Neuronal stem cell (in vitro differentiated cells): ENCODE data around the gene KBTBD13. TPM values are rescaled to one million over a fixed set of nuclear protein-coding genes. Genes with fewer than 3 reads are reported as not detected.

ENCODE experiments used
- DNase-seq: peaks from one replicate; pipeline ENCODE4 v3.0.0-alpha.2; 2013; ENCODE audit warnings: low spot score
- H2AFZ ChIP-seq: one replicate; pipeline ENCODE4 v1.6.1; 2013; ENCODE audit warnings: mild to moderate bottlenecking, low read length, inconsistent platforms
- H2AK5ac ChIP-seq: 2 replicates; pipeline ENCODE4 v1.6.1; 2013; ENCODE audit warnings: low read depth, mild to moderate bottlenecking, inconsistent platforms, low read length, moderate library complexity, mixed read lengths
- H2BK120ac ChIP-seq: 2 replicates; pipeline ENCODE4 v1.6.1; 2013; ENCODE audit warnings: low read depth, mild to moderate bottlenecking, inconsistent platforms, low read length, moderate library complexity, mixed read lengths
- H2BK12ac ChIP-seq: one replicate; pipeline ENCODE4 v1.6.1; 2013; ENCODE audit warnings: low read length, inconsistent platforms
- H2BK15ac ChIP-seq: 2 replicates; pipeline ENCODE4 v1.6.1; 2013; ENCODE audit warnings: mild to moderate bottlenecking, low read length, inconsistent platforms, mixed read lengths
- H2BK5ac ChIP-seq: one replicate; pipeline ENCODE4 v1.6.1; 2013; ENCODE audit warnings: inconsistent platforms, mild to moderate bottlenecking, low read length, moderate library complexity
- H3K14ac ChIP-seq: one replicate; pipeline ENCODE4 v1.6.1; 2013; ENCODE audit warnings: low read length, inconsistent platforms
- H3K18ac ChIP-seq: 2 replicates; pipeline ENCODE4 v1.6.1; 2013; ENCODE audit warnings: low read length, inconsistent platforms
- H3K23ac ChIP-seq: 2 replicates; pipeline ENCODE4 v1.6.1; 2013; ENCODE audit warnings: low read depth, mild to moderate bottlenecking, mixed read lengths, low read length, inconsistent platforms; ENCODE audit not compliant: poor library complexity
- H3K27ac ChIP-seq: replicated peaks from 3 replicates; pipeline ENCODE4 v1.5.1; 2013; ENCODE audit warnings: low read length, inconsistent platforms
- H3K27me3 ChIP-seq, 3 experiments: 2 replicates each; pipeline ENCODE4 v1.6.1; 2013; ENCODE audit warnings: low read length in 3 of 3, mild to moderate bottlenecking in 2 of 3, inconsistent platforms in 1 of 3, low read depth in 1 of 3, mixed read lengths in 1 of 3, moderate library complexity in 1 of 3; ENCODE audit not compliant: control insufficient read depth in 3 of 3, insufficient read depth in 3 of 3
- H3K36me3 ChIP-seq, 2 donors: replicated peaks in 1 of 2; 2 replicates each; pipeline ENCODE4 v1.6.1; 2013; ENCODE audit warnings: low read length in 2 of 2; ENCODE audit not compliant: control insufficient read depth in 2 of 2, insufficient read depth in 2 of 2
- H3K4ac ChIP-seq: 2 replicates; pipeline ENCODE4 v1.6.1; 2013; ENCODE audit warnings: inconsistent platforms, mild to moderate bottlenecking, low read length, moderate library complexity
- H3K4me1 ChIP-seq, 2 donors: 1 replicate in 1 of 2; 2 replicates in 1 of 2; pipeline ENCODE4 v1.6.1; 2013; ENCODE audit warnings: low read length in 2 of 2, low read depth in 1 of 2; ENCODE audit not compliant: control insufficient read depth in 2 of 2, insufficient read depth in 1 of 2
- H3K4me2 ChIP-seq: one replicate; pipeline ENCODE4 v1.6.1; 2013; ENCODE audit warnings: mild to moderate bottlenecking, low read length, inconsistent platforms; ENCODE audit not compliant: insufficient read depth, poor library complexity, severe bottlenecking
- H3K4me3 ChIP-seq, 2 donors: 2 replicates each; pipeline ENCODE4 v1.5.1; 2013; ENCODE audit warnings: low read length in 2 of 2, mild to moderate bottlenecking in 2 of 2, inconsistent platforms in 1 of 2, moderate library complexity in 1 of 2
- H3K79me1 ChIP-seq: one replicate; pipeline ENCODE4 v1.6.1; 2013; ENCODE audit warnings: low read depth, mild to moderate bottlenecking, inconsistent platforms, low read length, moderate library complexity
- H3K9ac ChIP-seq: one replicate; pipeline ENCODE4 v1.6.1; 2013; ENCODE audit warnings: mild to moderate bottlenecking, low read depth, low read length, inconsistent platforms; ENCODE audit not compliant: poor library complexity
- H3K9me3 ChIP-seq, 2 donors: replicated peaks in 1 of 2; 2 replicates each; pipeline versions ENCODE3 to v1.6.1; 2013; ENCODE audit warnings: low read length in 2 of 2, mild to moderate bottlenecking in 2 of 2, inconsistent platforms in 1 of 2, low read depth in 1 of 2, mixed read lengths in 1 of 2, moderate library complexity in 1 of 2; ENCODE audit not compliant: control insufficient read depth in 2 of 2, insufficient read depth in 1 of 2
- H4K8ac ChIP-seq: one replicate; pipeline ENCODE4 v1.6.1; 2013; ENCODE audit warnings: low read depth, mild to moderate bottlenecking, inconsistent platforms, low read length, moderate library complexity
- H4K91ac ChIP-seq: one replicate; pipeline ENCODE4 v1.6.1; 2013; ENCODE audit warnings: low read length, low read depth, mild to moderate bottlenecking, inconsistent platforms; ENCODE audit not compliant: poor library complexity
- WGBS, 2 donors: extraction: QIAGEN DNeasy Blood & Tissue Kit; methylation state at CpG; one replicate each; pipeline ENCODE4 v1.1.7; 2013; ENCODE audit warnings: missing lambda C conversion rate in 2 of 2, mixed read lengths in 1 of 2; ENCODE audit not compliant: insufficient read length in 2 of 2, insufficient replicate concordance in 1 of 2; ENCODE audit errors: extremely low coverage in 2 of 2; 5-methylcytosine and 5-hydroxymethylcytosine counted together
- small RNA-seq: library from polyadenylated mRNA; stranded (forward); fragments of <200 nt; extraction: miRNeasy Mini kit (QIAGEN cat#:217004); gene quantifications from one replicate; pipeline ENCODE3, GENCODE V24; 2013; ENCODE audit not compliant: insufficient read depth

The KBTBD13 gene

DNA sequence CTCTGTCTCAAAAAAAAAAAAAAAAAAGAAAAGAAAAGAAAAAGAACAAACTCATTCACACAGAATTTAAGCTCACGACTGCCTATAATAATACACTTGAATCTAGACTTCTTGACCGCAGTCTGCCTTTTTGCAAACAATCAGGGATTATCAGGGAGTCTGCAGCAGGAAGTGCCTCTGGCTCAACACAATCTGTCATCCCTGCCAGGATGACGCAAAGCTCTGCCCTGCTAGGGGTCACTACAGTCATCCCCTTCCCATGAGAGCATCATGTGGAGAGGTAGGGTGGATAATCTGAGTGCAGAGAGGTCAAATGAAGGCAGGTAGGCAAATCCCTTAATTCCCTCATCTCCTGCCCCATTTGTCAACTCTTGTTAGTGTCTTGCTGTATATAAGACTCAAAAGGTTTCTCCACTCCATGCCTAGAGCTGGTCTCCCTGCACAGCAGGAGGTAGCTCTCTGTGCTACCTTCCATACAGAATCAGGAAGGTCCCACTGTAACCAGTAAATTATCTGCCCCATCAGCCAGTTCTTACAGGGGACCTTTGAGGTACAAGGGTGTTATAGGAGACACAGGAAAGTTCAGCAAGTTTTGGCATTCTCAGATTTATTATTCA is 34.2 kb downstream of the KBTBD13 start:
- H4K8ac ChIP-seq, result no peak overlapping the region
- no CpG with 5 or more reads among the region's 3 CpGs for WGBS, 2 donors
- H2BK12ac ChIP-seq, result no peak overlapping the region
- no peak overlapping the region for H3K4me2 ChIP-seq
- no peaks in the 10 kb centered on the region for H3K4me1 ChIP-seq
- no peak overlapping the region for H3K4me3 ChIP-seq
- no peak overlapping the region for H2AK5ac ChIP-seq
- H3K36me3 ChIP-seq, result peaks cover 2 to 58% of the 10 kb centered on the region in 2 donors
- no peak overlapping the region for H3K9ac ChIP-seq
- H2BK120ac ChIP-seq, result no peak overlapping the region
- no peak overlapping the region for H3K27ac ChIP-seq
- no peaks in the 10 kb centered on the region for H3K27me3 ChIP-seq
- H3K18ac ChIP-seq, result no peak overlapping the region
- no peak overlapping the region for H3K4ac ChIP-seq
- H3K9me3 ChIP-seq, result no peaks in the 10 kb centered on the region
- H3K14ac ChIP-seq, result no peak overlapping the region
- no peaks in the 10 kb centered on the region for H3K79me1 ChIP-seq
- no peak overlapping the region for H2BK5ac ChIP-seq
- H4K91ac ChIP-seq, result no peak overlapping the region
- H3K23ac ChIP-seq, result no peak overlapping the region
- H2AFZ ChIP-seq, result no peak overlapping the region
- no peak overlapping the region for H2BK15ac ChIP-seq
- DNase-seq, result no peak

DNA sequence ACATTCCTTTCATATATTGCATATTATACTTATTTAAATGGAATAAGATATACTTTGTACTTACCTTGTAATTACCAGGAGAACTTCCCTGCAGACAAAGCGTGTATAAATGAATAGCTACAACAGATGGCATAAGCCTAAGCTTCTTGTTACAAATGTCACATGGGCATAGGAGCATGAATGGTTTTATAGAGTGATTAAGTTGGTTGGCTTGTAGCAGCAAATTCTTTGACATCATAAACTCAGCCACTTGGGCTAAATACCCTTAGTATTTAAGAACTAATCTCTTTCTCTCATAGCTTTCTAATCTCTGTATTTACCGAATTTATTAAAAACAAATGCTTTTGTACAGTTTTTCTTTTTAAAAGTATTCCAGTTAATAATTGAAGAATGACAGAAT is 38.5 kb downstream of the KBTBD13 start, which contains the start of gene UBAP1L:
UBAP1L (minus strand) TSS at position 115 of the 400 bp plus-strand sequence. CDS start 8,985 bp downstream, outside the sequence.
- Histone ChIP-seq H4K8ac (no peak within 1 kb of the TSS), H3K4me3 (no peak within 1 kb of the TSS), H3K79me1 (peaks cover under 1% of the 10 kb centered on the region), H3K14ac (no peak within 1 kb of the TSS), H3K18ac (no peak within 1 kb of the TSS), H2AFZ (no peak within 1 kb of the TSS), H3K23ac (no peak within 1 kb of the TSS), H3K4ac (no peak within 1 kb of the TSS), H2BK15ac (no peak within 1 kb of the TSS), H3K36me3 (peaks cover 14 to 88% of the 10 kb centered on the region in 2 donors), H2BK120ac (no peak within 1 kb of the TSS), H3K27ac (no peak within 1 kb of the TSS), H2BK12ac (no peak within 1 kb of the TSS), H2AK5ac (no peak within 1 kb of the TSS), H4K91ac (no peak within 1 kb of the TSS), H3K9me3 (peaks cover 0 to 2% of the 10 kb centered on the region in 2 donors), H3K27me3 (no peaks in the 10 kb centered on the region), H3K4me1 (no peaks in the 10 kb centered on the region), H3K9ac (no peak within 1 kb of the TSS), H2BK5ac (no peak within 1 kb of the TSS), H3K4me2 (no peak within 1 kb of the TSS)
- no peak for DNase-seq
- WGBS, 2 donors, result no CpG with 5 or more reads among the region's 2 CpGs

- Histone ChIP-seq H3K79me1 (peaks cover 3% of the 10 kb centered on the region), H2BK5ac (no peak overlapping the region), H4K8ac (no peak overlapping the region), H2AK5ac (no peak overlapping the region), H3K4me1 (no peaks in the 10 kb centered on the region), H3K27ac (no peak overlapping the region), H3K36me3 (peaks cover 14 to 92% of the 10 kb centered on the region in 2 donors), H3K18ac (no peak overlapping the region), H2BK12ac (no peak overlapping the region), H2BK120ac (no peak overlapping the region), H3K4me3 (no peak overlapping the region), H3K14ac (no peak overlapping the region), H3K4ac (no peak overlapping the region), H3K27me3 (no peaks in the 10 kb centered on the region), H4K91ac (no peak overlapping the region), H3K9me3 (peaks cover 0 to 2% of the 10 kb centered on the region in 2 donors), H3K4me2 (no peak overlapping the region), H3K23ac (no peak overlapping the region), H2AFZ (no peak overlapping the region), H3K9ac (no peak overlapping the region), H2BK15ac (no peak overlapping the region)
- no peak for DNase-seq
- WGBS, 2 donors, result no CpG with 5 or more reads among the region's 5 CpGs
Observed at GRCh38 chr15:65115542-65115941, 39.0 kb downstream of the KBTBD13 start.

Small RNAs within 50 kb of the gene (small RNA-seq; reads per million reads assigned to genes)
- not detected for gene AC013553.1
